ENCODE data around the gene SLC38A7. TPM values are rescaled to one million over a fixed set of nuclear protein-coding genes. Genes with fewer than 3 reads are reported as not detected.

Gene SLC38A7
- total RNA-seq, result 17.3 and 47.7 TPM in 2 replicates

GRCh38 chr16:58684354-58685083, at the start of gene SLC38A7:
TSS of gene SLC38A7 (minus strand) at chr16:58684770. CDS start at chr16:58680126, 4,644 bp downstream.

GRCh38 chr16:58733671-58734458, 49.3 kb upstream of the SLC38A7 start, which contains the start of gene GOT2:
TSS of gene GOT2 (minus strand) at chr16:58734316. CDS start at chr16:58734228, 88 bp downstream.

GRCh38 chr16:58629733-58630640, 54.6 kb downstream of the SLC38A7 start, which contains the start of gene CNOT1:
TSS of gene CNOT1 (minus strand) at chr16:58629826. CDS start at chr16:58599337, 30,489 bp downstream.

Other genes starting within 250 kb of the SLC38A7 start
- gene NDRG4, start 184.6 kb downstream of the SLC38A7 start, total RNA-seq, result 14.1 and 238 TPM in 2 replicates
- gene SETD6, start 169.3 kb downstream of the SLC38A7 start, total RNA-seq, result 5.8 and 21.7 TPM in 2 replicates
- gene CNOT1, start 54.9 kb downstream of the SLC38A7 start, total RNA-seq, result 90.2 and 203 TPM in 2 replicates
- 31.1 and 63.7 TPM in 2 replicates for gene GOT2, start 49.5 kb upstream of the SLC38A7 start, total RNA-seq

Measured in bladder microvascular endothelial cell (primary cell).